ENCODE measurements around the gene MELTF.
"Not testable (repeated sequence)": the region's sequence is repeated elsewhere in the genome, so short reads cannot be mapped to it uniquely, and the experiment has no call there.

The MELTF gene

DNA sequence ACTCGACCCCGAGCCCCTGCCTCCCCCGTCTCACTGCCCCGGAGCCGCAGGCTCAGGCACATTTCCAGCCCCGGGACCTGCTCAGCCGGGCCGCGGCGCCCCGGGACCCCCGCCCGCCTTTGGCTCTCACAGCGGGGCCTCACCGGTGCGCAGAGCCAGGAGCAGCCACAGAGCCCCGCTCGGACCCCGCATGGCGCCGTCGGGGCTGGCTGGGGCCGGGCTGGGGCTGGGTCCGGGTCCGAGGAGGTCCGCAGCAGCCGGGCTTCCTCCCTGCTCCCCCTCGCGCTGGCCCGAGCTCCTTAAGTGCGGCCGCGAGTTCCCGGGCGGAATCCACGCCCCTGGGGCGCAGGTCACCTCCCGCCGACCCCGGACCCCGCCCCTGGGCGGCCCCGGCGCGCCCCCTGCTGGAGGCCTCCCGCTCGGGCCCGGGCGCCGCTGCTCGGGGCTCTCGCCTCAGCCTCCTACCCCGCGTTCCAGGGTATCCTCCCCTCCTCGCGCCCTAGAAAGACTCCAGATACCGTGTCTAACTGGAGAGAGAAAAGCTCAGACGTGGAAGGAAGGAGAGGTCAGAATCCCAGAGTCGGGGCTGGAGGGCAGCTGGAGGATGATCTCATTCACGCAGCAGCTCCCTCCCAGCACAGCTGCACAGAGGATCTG lies at the start of gene MELTF:
TSS of gene MELTF (minus strand) at position 307 of the 657 bp plus-strand sequence. CDS start at position 192, 115 bp downstream.
- peak; percentile 30 for DNase-seq (ENCODE audit: low read depth)

DNA sequence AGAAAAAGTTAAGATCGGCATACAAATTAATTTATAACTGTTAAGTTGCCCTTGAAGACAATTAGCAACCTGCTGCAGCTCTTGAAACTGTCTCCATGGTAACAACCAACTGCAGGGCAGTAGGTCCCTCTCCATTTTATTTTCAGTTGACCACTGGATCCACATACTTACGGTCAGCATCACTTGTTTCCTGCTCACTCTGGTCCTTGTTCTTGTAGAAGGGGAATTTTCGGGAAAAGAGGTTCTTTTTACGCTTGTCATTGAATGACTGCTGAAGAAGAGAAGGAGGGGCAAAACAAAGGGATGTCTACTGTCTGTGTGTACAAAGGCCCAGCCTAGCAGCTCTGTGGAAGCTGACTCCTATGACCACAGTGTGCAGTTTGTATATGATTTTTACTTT lies 46.8 kb upstream of the MELTF start:
- no peak for DNase-seq (ENCODE audit: low read depth)

DNA sequence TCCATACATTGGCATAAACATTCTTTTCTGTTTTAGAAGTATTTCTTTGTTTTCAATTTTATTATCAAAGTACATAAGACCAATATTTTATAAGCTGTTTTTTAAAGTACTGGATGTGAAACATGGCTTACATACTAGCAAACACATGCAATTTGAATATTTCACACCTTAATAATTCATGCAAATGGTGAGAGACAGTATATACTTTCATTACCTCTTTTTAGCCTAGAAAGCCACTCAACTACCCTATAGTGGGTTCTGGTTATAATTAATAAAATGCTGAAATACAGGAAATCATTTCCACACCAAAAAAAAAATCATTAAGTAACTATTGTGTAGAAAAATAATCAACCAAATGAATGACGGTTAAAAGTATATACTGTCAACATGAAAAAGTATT lies 38.5 kb upstream of the MELTF start:
- DNase-seq (ENCODE audit: low read depth), result no peak

DNA sequence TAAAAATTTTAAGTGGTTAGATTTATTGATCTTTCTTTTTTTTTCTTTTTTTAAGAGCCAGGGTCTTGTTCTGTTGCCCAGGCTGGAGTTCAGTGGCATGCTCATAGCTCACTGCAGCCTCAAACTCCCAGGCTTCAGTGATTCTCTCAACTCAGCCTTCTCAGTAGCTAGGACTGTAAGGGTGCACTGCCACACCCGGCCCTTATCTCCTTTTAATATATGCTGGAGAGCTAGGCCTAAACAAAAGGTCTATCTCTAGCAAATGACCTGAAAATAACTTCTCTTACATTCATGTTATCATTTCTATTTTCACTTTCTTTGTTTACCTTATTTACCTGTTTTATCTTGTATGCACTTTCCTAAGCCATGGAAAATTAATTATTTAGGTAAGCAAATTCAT lies 35.2 kb upstream of the MELTF start:
- DNase-seq (ENCODE audit: low read depth), result no peak

DNA sequence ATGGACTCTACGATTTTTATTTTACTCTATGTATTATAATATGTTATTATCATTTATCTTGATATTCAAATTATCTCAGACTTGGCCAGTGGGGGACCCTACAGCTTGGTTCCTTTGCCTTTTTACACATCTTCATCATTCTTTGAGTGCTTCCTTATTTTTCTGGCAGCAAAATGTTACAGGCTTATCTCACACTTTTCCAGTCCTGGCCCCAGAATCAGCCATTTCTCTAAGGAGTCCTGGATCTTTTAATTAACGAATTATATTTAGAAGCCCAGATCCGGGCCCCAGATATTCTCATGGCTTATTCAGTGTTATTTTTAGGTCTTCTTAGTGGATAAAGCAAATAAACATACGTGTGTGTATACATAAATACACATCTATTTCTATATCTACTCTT lies 32.8 kb upstream of the MELTF start:
- DNase-seq (ENCODE audit: low read depth), result no peak

DNA sequence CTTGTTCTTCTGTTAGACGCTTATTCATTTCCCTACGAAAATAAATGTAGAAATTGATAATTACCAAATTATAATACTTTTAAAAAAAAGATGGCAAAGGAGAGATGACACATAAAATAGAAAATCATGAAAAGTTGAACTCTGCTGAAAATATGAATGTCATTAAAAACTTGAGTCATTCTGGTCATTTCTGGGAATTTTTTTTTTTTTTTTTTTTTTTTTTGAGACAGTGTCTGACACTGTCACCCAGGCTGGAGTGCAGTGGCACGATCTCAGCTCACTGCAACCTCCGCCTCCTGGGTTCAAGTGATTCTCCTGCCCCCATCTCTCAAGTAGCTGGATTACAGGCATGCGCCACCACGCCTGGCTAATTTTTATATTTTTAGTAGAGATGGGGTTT lies 22.0 kb upstream of the MELTF start:
- DNase-seq (ENCODE audit: low read depth), result not testable (repeated sequence)

DNA sequence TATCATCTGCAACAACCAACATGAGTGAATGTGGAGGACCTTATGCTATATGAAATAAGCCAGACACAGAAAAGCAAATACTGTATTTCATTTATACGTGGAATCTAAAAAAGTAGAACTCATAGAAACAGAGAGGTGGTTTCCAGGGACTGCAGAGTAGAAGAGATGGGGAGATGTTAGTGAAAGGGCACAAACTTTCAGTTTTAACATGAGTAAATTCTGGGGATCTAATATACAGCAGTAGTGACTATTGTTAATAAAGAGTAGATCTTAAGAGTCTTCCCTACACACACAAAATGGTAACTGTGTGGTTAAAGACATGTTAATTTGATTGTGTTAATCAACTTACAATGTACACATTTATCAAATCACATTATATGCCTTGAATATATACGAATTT lies 20.9 kb upstream of the MELTF start:
- no peak for DNase-seq (ENCODE audit: low read depth)

DNA sequence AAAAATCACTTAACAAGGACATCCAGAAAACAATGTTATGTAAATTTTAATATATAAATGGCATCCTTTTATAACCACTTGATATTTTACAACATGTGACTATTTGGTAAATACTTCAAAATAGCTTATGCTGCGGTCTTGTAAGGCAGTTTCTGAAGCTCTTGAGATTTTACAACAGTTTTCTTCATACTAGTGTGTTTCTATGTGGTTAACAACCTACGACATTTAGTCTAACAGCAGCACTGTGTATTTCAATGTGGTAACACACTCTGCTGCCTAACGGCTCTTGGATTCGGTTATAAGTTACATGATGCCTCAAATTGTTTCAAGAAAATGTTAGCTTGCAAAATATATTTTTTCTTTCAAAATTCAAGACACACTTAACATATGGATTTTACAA lies 12.9 kb upstream of the MELTF start:
- no peak for DNase-seq (ENCODE audit: low read depth)

DNA sequence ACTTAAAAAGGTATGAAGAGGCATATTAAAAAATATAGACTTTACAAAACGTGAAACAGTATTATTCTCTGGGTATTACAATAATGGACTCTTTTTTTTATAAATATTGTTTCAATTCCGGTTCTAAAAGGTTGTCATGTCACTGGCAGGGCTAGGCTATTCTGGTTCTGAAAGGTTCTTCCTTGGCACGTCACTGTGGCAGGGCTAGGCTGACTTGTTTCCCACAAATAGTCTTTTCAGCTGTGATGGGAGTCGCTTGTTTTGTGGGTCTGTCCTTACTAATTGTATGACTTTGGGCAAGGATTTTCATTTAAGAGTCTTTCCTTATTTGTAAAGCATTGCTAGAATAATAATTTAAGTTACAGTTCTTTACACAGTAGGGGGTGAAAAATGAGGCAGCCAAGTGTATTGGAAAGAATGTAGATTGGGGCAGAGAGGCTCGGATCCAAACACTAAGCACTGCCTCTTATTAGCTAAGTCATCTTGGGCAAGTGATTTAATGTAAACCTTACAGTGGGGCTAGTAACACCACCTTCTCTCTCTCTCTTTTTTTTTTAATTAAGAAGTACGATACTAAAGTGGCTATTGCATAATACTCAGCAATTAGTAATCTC lies 12.4 kb upstream of the MELTF start:
- DNase-seq (ENCODE audit: low read depth), result no peak

DNA sequence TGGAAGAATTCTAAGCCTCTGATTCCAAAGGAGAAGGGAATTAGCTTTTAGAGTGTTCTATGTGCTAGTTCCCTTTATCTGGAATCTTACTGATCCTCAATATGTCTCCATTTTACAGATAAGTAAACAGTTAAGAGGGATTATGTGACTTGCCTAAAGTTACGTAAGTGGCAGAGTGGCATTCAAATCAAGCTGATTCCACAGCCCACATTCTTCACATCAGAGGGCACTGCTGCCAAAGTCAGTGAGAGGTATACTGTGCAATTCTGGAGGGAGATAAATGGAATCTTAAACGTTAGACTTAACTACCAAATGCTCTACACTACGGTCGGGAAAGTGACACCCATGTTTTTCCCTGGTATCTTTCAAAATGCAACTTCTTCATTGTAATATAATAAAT lies 11.0 kb upstream of the MELTF start:
- no peak for DNase-seq (ENCODE audit: low read depth)

DNA sequence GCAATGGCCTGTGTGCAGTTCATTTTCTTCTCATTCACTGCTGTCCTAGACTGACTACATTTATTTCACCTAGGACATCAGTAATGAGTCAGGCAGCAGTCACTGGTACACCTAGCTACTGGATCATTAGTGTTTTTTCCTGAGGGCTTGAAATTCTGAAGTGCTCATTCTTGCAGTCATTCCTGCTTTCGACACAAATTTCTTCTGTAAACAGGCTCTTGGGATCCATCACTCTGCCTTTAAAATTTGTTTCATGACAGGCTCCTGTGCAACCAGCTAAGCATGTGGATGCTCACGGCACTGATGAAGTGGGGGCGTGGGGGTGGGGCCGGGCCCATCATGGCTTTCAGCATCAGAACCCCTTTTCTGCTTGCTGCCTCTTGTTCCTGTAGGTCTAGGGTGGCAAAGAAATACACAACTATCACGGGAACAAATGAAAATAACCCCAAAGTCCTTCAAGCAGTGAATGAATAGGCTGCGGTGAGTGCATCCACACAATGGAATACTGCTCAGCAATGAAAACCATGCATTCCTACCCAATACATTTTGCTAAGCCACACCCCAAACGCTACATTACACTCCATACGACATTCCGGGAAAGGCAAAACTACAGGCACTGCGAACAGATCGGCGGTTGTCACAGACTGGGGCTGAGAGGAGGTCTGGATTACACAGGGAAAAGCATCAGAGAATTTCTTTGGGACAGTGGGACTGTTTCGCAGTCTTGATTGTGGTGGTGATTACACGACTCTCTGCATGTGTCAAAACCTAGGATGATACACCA lies 9.3 kb upstream of the MELTF start:
- no peak for DNase-seq (ENCODE audit: low read depth)

DNA sequence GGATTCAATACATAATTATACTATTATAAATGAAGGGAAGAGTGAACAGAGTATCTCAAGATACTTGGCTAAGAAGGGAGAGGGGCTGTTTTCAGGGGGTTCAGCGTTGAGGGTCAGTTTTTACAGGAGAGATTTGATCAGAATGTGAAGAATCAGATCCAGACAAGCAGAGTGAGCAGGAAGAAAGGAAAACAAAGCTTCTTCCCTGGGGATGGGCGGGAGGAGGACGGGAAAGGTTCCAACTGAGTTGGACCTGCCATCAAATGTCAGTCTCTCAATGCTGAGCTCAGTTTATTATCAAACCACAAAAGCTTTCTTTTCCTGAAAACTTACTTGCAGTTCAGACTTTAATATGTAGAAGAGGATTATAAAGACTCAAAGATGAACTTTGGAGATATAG lies 6.0 kb upstream of the MELTF start:
- no peak for DNase-seq (ENCODE audit: low read depth)

DNA sequence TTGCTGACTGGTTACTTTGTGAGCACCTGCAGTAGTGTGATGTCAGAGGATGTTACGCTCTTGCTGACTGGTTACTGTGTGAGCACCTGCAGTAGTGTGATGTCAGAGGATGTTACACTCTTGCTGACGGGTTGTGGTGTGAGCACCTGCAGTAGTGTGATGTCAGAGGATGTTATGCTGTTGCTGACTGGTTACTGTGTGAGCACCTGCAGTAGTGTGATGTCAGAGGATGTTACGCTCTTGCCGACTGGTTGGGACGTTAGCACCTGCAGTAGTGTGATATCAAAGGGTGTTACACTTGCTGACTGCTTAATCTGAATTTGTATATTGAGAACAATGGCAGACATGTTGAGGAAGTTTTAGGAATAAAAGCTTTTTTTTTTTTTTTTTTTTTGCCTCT lies 5.2 kb upstream of the MELTF start:
- not testable (repeated sequence) for DNase-seq (ENCODE audit: low read depth)

DNA sequence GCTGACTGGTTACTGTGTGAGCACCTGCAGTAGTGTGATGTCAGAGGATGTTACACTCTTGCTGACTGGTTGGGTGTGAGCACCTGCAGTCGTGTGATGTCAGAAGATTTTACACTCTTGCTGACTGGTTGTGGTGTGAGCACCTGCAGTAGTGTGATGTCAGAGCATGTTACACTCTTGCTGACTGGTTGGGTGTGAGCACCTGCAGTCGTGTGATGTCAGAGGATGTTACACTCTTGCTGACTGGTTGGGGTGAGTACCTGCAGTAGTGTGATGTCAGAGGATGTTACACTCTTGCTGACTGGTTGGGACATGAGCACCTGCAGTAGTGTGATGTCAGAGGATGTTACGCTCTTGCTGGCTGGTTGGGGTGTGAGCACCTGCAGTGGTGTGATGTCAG lies 4.1 kb upstream of the MELTF start:
- DNase-seq (ENCODE audit: low read depth), result not testable (repeated sequence)

DNA sequence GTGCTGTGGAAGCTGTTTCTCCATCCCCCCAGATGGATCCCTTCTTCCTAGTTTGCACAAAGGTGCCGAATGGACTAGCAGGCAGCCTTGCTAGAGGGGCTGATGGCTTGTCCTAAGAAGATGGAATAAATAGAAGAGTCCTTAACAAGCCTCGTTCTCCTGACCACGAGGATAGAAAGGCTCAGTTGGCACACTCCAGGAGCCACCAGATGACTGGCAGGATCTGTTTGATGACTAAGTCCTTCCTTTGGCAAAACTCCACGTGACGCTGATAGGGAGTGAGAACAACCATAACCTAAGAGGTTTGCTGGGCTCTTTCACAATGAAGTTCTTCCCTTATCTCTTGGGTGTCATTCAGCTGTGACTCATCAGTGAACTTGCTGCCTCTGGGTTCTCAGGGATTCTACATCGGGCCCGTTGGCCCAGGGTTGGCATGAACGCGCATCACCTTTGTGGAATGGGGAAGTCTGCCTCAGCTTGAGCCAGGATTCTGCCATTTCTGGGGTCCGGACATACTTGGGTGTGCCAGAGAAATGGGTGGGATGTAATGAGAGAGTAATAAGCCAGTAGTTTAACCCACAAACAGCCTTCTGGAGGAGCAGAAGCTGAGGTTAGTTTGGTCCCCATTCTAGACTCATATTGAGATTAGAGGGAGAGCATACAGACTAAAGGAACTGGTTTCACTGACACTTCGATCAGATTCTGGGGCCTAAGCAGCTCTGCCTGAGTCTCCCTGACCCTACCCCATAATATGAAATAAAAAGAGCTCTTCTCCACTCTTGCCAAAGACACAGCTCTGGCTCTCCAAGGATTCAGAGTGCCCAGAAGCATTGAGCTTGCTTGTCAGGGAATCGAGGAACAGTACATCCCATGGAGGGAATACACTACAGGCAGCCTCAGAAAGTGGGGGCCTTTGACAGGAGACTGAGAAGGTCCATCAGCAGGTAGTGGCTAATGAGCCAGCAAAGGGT lies 2.0 kb upstream of the MELTF start:
- no peak for DNase-seq (ENCODE audit: low read depth)

DNA sequence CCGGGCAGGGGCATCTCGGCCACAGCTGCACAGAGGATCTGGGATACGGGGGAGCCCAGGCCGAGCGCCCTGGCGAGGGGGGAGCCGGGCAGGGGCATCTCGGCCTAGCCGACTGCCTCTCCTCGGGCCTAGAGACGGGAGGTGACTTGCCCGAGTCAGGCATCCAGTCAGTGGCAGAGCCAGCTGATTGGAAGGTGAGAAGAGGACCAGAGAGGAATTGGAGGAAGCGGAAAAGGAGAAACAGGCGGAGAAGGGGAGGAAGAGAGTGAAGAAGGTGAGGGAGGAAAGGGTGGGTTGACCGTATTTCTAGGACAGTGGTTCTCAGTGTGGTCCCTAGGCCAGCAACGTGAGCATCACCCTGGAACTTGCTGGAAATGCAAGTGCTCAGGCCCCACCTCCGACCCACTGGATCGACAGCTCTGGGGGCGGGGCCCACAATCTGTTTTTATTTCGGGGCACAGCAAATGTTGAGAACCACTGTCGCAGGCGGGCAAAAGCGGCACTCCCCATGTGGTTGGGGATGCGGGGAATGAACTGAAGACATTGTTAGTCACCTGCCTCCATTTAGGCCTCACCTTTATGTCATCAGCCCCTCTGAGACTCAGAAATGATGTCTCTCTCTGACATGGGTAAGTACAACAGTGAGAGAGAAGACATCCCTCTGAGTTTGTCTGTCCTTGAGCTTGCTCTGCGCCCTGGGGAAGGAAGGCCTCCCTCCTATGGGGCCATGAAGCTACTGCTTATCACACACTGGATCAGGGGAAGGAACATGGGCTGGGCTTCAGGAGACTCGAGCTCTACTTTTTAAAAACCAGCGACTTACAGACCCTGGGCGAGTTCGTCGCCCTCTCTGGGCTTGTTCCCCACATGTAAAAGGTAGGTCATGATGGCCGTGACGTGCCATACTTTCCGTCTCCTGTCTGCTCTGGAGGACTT lies 1.0 kb upstream of the MELTF start:
- DNase-seq (ENCODE audit: low read depth), result no peak

DNA sequence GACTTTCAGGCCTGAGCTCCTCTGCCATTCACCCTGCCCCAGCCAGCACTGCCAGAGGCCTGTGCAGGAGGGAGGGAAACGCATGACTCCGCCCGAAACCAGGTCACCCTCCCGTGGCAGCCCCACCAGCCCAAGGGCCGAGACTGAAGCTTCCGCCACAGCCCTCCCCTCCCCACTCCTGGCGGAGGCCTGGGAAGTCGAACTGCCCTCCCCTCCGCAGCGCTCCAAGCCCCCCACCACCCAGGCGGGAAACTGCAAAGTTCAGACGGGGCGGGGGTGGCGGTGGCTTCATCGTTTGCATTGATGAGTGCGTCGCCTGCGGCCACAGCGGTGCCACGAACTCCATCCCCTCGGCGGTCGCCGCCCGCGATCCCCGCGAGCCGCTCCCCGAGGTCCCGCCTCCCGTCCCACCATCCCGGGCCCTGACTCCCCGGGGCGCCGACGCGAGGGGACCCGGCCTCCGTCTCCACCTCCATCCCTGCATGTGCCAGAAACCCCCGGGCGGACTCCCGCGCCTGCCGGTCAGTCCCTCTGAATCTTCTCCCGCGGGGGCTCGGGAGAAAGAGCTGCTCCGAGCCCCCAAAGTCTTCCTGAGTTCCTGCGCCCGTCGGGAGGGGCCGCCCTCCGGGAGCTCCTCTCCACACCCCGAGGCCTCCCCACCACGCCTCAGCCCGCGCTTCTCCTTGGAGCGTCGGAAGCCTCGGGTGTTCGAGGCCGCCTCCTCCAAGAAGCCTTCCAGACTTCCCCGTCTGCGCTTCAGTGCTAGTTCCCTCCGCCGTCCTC lies 698 bp downstream of the MELTF start:
- no peak for DNase-seq (ENCODE audit: low read depth)

DNA sequence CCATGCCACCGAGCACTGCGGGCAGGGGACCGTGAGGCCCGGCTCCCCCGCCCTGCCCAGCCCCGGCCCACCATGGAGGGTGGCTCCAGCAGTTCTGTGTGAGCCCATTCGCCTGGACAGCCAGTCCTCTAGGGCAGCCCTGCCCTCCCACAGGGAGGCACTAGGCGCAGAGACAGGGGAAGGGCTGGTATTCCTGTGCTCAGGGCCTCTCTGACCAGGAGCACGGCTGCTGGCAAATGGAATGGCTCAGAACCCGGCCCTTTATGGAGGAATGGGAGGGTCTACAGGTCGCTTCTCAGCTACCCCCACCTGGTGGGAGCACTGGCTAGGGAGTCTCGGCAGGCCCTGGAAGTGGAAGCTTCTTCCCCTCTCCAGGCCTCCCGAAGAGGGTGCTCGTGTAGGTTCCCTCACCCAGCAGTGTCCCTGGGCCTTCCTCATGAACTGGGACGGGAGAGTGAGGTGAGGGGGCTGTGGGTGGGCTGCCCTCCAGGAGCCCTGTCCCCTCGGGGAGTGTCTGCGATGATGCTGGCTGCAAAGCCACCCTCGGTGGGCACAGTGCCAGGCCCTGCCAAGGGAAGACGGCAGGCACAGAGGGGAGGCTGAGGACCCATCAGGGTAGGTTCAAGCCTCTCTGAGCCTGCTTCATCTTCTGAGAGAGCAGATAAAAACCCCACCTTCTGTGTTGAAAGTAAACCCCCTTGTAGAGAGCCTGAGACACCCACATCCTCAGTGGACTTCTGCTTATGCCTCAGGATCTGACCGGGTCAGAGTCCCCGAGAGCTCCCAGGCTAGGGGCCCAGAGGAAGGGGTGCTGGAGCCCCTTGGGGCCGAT lies 1.5 kb downstream of the MELTF start:
- DNase-seq (ENCODE audit: low read depth), result no peak

DNA sequence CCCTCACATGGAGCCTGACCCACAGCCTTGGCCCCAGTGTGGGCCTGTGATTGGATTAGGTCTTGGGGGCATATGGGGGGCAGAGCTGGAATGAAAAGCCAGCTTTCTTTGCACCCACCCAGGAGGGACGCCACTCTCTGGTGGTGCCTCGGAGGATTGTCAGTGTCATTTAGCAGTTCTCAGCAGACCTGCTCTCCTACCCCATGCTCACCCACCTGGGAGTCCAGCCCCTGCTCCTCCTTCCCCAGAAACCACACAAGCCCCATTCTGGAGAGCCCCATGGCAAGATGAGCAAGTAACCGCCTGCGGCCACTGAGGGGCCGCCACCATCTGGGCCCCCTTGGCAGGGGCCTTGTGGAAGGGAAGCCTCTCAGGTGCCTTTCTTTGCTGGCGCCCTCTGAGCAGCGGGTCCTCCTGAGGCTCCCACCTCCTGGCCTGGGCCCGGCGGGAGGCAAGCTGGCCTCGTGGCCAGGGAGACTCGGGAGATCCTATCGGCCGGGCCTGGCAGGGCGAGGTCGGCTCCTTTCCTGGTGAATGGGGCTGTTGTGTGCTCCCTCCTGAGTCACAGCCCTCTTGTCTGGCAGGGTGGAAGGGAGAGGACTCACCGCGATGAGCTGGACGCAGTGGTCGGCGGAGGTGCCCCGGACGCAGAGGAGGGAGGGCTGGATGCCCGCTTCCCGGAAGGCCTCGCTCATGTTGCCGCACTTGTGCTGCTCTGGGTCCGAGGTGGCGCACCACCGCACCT lies 2.3 kb downstream of the MELTF start:
- no peak for DNase-seq (ENCODE audit: low read depth)

All from stimulated activated CD8-positive, alpha-beta memory T cell treated with anti-CD3 and anti-CD28 coated beads, Interleukin-15, amount 100 ng/mL, for 1 hour (primary cell).